Subcutaneous abdominal adipose tissue (tissue), 5 donors: Measurements from ENCODE around the gene COX7A1.
A peak's percentile ranks its signal among the peaks of the same experiment; 100 is the strongest.

Experiments used
- H3K27ac ChIP-seq: one replicate; pipeline ENCODE4 v1.7.0; 2013; ENCODE audit warnings: low read depth, mild to moderate bottlenecking, inconsistent platforms, low read length, moderate library complexity
- H3K27me3 ChIP-seq, 5 donors: one replicate each; pipeline ENCODE4 v1.7.0; 2013; ENCODE audit warnings: low read length in 5 of 5, inconsistent platforms in 1 of 5; ENCODE audit not compliant: control insufficient read depth in 5 of 5, insufficient read depth in 4 of 5
- H3K36me3 ChIP-seq, 5 donors: one replicate each; pipeline ENCODE4 v1.7.0; 2013; ENCODE audit warnings: low read length in 5 of 5; ENCODE audit not compliant: control insufficient read depth in 5 of 5, insufficient read depth in 5 of 5
- H3K4me1 ChIP-seq, 5 donors: one replicate each; pipeline ENCODE4 v1.7.0; 2013; ENCODE audit warnings: low read length in 5 of 5, mild to moderate bottlenecking in 3 of 5, moderate library complexity in 1 of 5; ENCODE audit not compliant: control insufficient read depth in 5 of 5, insufficient read depth in 5 of 5
- H3K4me3 ChIP-seq, 5 donors: one replicate each; pipeline ENCODE4 v1.7.0; 2013; ENCODE audit warnings: low read length in 5 of 5, low read depth in 1 of 5
- H3K9ac ChIP-seq, 5 donors: one replicate each; pipeline ENCODE4 v1.7.0; 2013; ENCODE audit warnings: low read length in 5 of 5, mild to moderate bottlenecking in 4 of 5, moderate library complexity in 3 of 5
- H3K9me3 ChIP-seq, 5 donors: one replicate each; pipeline ENCODE4 v1.7.0; 2013; ENCODE audit warnings: low read length in 5 of 5; ENCODE audit not compliant: control insufficient read depth in 5 of 5
- donor health status: healthy.
- donor health status: healthy.
- donor health status: healthy.
- donor health status: healthy.
- donor health status: healthy.

The COX7A1 gene

DNA sequence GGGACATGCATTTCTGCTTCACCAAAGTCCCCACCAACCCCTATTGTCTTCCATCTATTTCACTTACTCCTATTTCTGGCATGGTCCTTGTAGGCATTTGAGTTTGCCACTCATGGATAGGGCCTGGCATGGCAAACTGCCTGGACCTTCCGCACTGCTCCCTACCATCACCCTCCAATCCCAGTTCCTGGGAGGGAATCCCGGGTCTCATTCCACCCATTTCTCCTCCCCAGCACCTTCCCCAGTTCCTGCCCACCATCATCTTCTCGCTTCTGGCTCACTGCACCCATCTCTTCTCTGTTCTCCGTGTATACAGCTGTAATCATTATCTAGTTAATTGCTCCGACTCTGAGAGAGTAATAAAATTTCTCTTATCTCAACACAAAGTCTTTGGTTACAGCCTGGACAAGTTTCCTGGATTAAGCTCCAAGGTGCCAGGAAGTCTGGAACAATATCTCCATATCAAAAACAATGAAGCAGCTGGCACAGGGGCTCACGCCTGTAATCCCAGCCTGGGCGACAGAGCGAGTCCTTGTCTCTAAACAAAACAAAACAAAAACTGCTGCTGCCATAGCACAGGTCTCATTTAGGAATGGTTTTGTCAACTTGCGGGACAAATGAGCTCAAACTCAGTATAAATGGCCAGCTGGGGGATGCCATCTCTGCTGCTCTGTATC lies 17.0 kb upstream of the COX7A1 start:
- peak overlapping the region in 1 of 5 donors; percentile 41 for H3K9ac ChIP-seq
- H3K27ac ChIP-seq: peak overlapping the region; percentile 7
- peak overlapping the region in 1 of 5 donors; percentile 13 for H3K4me3 ChIP-seq
- no peaks in the 10 kb centered on the region for H3K27me3 ChIP-seq
- no peaks in the 10 kb centered on the region for H3K9me3 ChIP-seq
- peaks cover 0 to 9% (median 3%) of the 10 kb centered on the region in 5 donors for H3K4me1 ChIP-seq
- no peaks in the 10 kb centered on the region for H3K36me3 ChIP-seq

DNA sequence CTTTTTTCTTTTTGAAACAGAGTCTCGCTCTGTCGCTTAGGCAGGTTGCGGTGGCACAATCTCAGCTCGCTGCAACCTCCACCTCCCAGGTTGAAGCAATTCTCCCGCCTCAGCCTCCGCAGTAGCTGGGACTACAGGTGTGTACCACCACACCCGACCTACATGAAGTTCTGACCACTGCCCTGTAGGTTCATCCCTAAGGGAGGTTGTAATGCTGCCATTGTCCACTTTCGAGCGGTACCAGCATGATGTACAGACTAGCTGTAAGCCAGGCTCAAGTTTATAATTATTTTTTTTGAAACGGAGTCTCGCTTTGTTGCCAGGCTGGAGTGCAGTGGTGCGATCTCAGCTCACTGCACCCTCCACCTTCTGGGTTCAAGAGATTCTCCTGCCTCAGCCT lies 11.6 kb upstream of the COX7A1 start:
- no peak overlapping the region for H3K4me3 ChIP-seq
- H3K9ac ChIP-seq: no peak overlapping the region
- H3K9me3 ChIP-seq: no peaks in the 10 kb centered on the region
- H3K4me1 ChIP-seq: peaks cover 0 to 1% (median 0%) of the 10 kb centered on the region in 5 donors
- H3K27ac ChIP-seq: no peak overlapping the region
- no peaks in the 10 kb centered on the region for H3K27me3 ChIP-seq
- peaks cover 0 to 6% (median 0%) of the 10 kb centered on the region in 5 donors for H3K36me3 ChIP-seq

GRCh38 chr19:36160821-36161596 lies 8.8 kb upstream of the COX7A1 start:
- no peak overlapping the region for H3K4me3 ChIP-seq
- H3K4me1 ChIP-seq: no peaks in the 10 kb centered on the region
- H3K9ac ChIP-seq: no peak overlapping the region
- no peaks in the 10 kb centered on the region for H3K9me3 ChIP-seq
- H3K36me3 ChIP-seq: peaks cover 0 to 6% (median 0%) of the 10 kb centered on the region in 5 donors
- no peaks in the 10 kb centered on the region for H3K27me3 ChIP-seq
- H3K27ac ChIP-seq: no peak overlapping the region

- Histone ChIP-seq H3K9ac (peak overlapping the region in 2 of 5 donors; percentile 54 to 96), H3K27me3 (no peaks in the 10 kb centered on the region), H3K36me3 (peaks cover 2 to 26% (median 25%) of the 10 kb centered on the region in 5 donors), H3K9me3 (no peaks in the 10 kb centered on the region), H3K27ac (peak overlapping the region; percentile 90), H3K4me3 (peak overlapping the region; percentile 70 to 80 (median 77)), H3K4me1 (peaks cover 3 to 27% (median 22%) of the 10 kb centered on the region in 5 donors)
Observed at GRCh38 chr19:36153126-36153525, 879 bp upstream of the COX7A1 start.

DNA sequence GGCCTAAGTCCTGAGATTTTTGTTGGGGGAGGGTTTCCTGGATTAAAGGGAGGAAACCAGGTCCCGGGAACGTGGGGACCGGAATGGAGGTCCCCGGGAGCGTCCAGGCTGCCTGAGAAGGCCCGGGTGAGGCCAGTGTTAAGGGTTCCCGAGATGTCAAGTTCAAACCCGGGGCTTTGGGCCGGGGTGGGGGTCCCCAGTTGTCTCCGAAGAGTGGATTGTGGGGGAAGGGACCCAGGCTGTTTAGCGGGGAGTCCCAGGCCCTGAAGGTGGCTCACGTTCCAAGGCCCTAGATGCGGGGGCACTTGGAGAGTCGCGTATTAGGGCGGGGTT lies 262 bp downstream of the COX7A1 start:
- Histone ChIP-seq H3K27ac (peak overlapping the region; percentile 90), H3K27me3 (no peaks in the 10 kb centered on the region), H3K9me3 (no peaks in the 10 kb centered on the region), H3K4me3 (peak overlapping the region; percentile 59 to 80 (median 77)), H3K9ac (peak overlapping the region; percentile 77 to 98 (median 92)), H3K36me3 (peaks cover 4 to 36% (median 33%) of the 10 kb centered on the region in 5 donors), H3K4me1 (peaks cover 3 to 27% (median 22%) of the 10 kb centered on the region in 5 donors)

DNA sequence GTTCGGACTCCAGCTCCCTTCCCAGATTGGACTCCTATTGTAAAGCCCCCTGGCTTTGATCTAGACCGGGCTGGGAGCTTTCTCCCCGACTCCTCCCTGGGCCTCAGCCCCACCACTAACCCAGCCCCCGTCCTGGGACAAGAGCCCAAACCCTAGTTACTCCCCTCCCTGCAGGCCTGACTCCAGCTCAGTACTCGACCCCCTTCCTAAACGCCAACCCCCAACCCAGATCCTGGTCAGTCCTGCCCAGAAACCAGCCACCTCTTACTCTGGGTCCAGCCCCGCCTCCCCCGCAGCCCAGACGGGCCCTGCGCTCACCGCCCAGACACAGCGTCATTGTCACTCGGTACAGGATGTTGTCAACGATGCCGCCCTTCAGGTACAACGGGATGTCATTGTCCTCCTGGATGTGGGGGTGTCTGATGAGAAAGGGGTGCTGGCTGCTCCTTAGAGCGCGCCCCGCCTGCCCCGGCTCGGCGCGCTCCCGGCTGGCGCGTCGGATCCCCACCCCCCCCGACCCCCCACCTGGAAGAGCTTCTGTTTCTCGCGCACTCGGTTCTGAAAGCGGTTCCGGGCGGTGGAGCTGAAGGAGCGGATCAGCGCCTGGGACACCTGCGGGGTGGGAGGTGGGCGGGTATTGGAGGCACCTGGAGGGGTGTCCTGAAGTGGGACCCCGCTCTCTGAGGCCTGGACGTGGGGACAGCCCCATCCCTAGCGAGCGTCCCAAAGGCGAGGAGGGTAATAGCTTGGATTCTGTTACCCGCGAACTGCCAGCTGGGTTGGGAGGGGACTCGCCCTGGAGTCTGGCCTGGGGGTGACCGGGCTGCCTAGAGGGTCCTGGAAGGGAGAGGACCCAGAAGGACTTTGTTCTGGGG lies 866 bp downstream of the COX7A1 start:
- Histone ChIP-seq H3K4me3 (peak overlapping the region; percentile 59 to 80 (median 77)), H3K27ac (peak overlapping the region; percentile 90), H3K36me3 (peaks cover 4 to 42% (median 39%) of the 10 kb centered on the region in 5 donors), H3K27me3 (no peaks in the 10 kb centered on the region), H3K4me1 (peaks cover 3 to 27% (median 22%) of the 10 kb centered on the region in 5 donors), H3K9ac (peak overlapping the region; percentile 77 to 98 (median 92)), H3K9me3 (no peaks in the 10 kb centered on the region)

GRCh38 chr19:36150586-36150985 lies 1.7 kb downstream of the COX7A1 start:
- Histone ChIP-seq H3K27ac (peak overlapping the region; percentile 90), H3K9me3 (no peaks in the 10 kb centered on the region), H3K9ac (peak overlapping the region in 4 of 5 donors; percentile 2 to 98 (median 78)), H3K4me3 (peak overlapping the region in 1 of 5 donors; percentile 77), H3K4me1 (peaks cover 3 to 27% (median 22%) of the 10 kb centered on the region in 5 donors), H3K36me3 (peaks cover 4 to 50% (median 47%) of the 10 kb centered on the region in 5 donors), H3K27me3 (no peaks in the 10 kb centered on the region)

DNA sequence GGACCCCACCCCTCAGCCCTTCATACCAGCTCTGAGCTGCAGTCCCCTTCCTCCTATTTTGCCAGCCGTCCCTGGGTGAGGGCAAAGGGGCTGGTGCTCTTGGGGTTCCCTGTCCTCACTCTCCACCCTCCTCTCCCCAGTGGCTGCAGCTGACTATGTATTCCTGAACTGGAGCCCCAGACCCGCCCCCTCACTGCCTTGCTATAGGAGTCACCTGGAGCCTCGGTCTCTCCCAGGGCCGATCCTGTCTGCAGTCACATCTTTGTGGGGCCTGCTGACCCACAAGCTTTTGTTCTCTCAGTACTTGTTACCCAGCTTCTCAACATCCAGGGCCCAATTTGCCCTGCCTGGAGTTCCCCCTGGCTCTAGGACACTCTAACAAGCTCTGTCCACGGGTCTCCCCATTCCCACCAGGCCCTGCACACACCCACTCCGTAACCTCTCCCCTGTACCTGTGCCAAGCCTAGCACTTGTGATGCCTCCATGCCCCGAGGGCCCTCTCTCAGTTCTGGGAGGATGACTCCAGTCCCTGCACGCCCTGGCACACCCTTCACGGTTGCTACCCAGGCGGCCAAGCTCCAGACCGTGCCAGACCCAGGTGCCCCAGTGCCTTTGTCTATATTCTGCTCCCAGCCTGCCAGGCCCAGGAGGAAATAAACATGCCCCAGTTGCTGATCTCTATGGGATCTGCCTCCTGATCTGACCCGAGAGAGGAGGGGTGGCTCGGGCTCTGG lies 2.4 kb downstream of the COX7A1 start:
- Histone ChIP-seq H3K4me3 (no peak overlapping the region), H3K9me3 (no peaks in the 10 kb centered on the region), H3K9ac (no peak overlapping the region), H3K36me3 (peaks cover 4 to 57% (median 54%) of the 10 kb centered on the region in 5 donors), H3K27ac (peak overlapping the region; percentile 90), H3K4me1 (peaks cover 3 to 27% (median 22%) of the 10 kb centered on the region in 5 donors), H3K27me3 (no peaks in the 10 kb centered on the region)

- peaks cover 7 to 68% (median 62%) of the 10 kb centered on the region in 5 donors for H3K36me3 ChIP-seq
Observed at GRCh38 chr19:36144624-36145023, 7.6 kb downstream of the COX7A1 start.

More at GRCh38 chr19:36144624-36145023, 7.6 kb downstream of the COX7A1 start:
- Histone ChIP-seq H3K27me3 (no peaks in the 10 kb centered on the region), H3K4me3 (no peak overlapping the region), H3K9ac (no peak overlapping the region), H3K4me1 (peaks cover 0 to 16% (median 10%) of the 10 kb centered on the region in 5 donors), H3K9me3 (no peaks in the 10 kb centered on the region), H3K27ac (no peak overlapping the region)
